Stimulated activated CD8-positive, alpha-beta memory T cell treated with anti-CD3 and anti-CD28 coated beads, Interleukin-12 subunit alpha, Interleukin-12 subunit beta, amount 100 ng/mL, for 4 hours (primary cell): Measurements from ENCODE around the gene PRR20G.

Experiments used
- DNase-seq: peaks from one replicate; pipeline ENCODE4 v3.0.0-alpha.2; 2020; ENCODE audit warnings: low read depth

PRR20G gene

DNA sequence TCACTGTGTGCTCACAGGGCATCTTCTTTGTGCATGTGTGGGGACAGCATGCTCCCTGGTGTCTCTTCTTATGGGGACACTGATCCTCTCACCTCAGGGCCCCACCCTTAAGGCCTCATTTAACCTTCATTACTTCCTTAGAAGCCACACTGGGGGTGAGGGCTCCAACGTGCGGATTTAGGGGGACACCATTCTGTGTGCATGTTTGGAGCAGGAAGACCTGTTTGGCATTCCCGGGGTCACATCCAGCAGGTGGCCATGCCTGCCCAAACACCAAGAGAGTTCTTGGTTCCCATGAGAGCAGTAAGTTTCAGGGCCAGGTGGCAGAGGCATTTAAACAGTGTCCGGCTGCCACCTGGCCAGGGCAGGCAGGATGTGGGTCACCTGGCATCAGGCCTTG, 24.8 kb downstream of the PRR20G start:
- DNase-seq, result no peak

DNA sequence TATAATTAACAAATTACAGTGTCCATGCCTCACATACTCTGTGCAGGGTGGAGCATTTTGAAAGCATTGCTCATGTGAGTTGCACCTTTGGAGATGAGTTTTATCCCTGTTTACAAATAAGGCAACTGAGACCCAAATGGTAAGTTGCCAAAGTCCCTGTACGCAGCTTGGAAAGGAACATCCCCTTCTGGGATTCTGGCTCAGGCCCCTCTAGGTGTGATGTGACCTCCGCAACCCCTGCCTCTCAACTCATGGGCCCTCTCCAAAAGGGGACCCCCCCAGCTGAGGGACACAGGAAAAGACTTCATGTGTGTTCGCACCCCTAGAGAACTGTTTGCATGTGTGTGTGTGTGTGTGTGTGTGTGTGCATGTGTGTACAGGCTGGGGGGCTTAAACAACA, 25.3 kb downstream of the PRR20G start:
- DNase-seq, result no peak

DNA sequence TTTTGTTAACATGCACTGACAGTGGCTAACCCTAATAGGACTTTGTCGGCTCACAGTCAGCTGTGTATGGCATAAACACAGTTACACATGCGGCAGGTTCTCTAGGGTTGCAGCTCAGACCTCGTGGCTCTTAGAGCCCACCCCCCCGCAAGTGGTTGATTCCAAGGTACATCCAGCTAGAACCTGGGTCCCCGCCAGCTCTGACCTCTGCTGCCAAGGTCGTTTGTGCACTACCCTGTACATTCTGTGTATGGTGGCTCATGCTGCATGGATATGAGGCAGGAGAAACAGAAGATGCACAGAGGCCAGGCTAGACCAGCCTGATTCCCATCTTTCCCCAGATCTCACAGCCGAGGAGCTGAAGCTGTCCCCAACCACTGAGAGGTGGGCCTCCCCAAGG, 25.9 kb downstream of the PRR20G start:
- DNase-seq, result no peak

DNA sequence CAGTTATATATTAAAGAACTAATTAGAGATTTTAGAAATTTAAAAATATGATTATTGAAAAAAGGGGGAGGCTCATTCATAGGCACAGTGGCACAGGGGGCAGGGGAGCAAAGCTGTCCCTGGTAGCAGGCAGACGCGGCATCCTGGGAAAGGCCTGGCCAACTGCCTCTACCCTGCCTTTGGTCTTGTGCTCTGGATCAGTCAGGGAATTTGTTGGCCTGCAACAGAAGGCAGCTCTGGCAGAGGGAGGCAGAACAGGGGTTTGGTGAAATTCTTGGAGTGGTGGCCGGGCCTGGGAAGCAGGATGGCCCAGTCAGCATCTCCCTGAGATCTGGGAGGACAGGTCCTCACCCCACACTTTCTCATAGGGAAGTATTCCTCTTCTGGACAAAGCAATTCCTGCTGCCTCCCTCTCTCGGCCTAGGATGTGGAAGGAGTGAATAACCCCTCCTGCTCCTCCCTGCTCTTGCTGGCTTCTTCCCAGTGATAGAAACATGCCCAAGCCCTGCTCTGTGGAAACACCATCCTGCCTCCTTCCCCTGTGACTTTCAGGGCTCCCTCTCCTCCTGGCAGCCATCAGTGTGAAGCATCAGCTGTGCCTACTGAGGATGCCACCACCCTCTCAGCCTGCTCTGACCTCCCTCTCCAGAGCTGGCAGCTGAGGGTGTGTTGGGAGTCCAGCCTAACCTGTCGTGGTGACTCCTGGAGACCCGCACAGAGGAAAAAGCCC, 26.9 kb downstream of the PRR20G start:
- DNase-seq, result no peak

DNA sequence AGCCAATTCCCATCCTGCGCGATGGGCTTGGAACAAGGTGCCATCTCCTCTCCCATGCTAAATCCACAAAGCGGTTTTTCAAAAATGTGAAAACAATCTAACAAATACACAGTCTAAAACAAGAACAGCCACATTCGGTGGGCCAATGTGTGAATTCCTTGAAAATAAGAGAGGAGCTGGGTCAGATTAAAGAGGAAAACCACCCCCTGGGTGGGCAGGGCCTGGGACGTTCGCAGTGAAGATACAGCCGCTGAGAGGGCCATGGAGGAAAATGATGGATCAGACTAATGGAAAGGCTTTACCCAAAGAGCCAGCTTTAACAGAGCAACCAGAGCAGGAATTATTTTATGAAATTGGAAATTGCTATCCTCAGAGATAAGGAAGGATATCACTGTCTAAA, 27.4 kb downstream of the PRR20G start:
- DNase-seq, result no peak

DNA sequence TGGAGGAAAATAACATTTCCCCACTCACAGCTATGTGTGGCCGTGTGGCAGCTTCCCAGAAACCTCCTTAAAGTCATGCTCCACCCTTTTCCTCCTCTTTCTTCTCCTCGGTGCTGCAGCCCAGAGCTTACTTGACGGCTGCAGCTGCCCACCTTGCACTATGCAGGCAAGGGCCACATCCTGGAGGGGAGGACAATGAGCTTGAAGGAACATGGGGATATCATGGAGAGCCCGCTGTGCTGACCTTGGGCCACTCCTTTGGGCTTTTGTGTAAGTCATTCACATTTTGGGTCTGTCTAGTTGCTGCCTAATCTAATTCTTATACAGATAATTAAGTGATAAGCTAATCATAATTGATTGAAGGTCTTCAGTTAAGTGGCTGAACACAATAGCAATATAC, 28.0 kb downstream of the PRR20G start:
- no peak for DNase-seq

DNA sequence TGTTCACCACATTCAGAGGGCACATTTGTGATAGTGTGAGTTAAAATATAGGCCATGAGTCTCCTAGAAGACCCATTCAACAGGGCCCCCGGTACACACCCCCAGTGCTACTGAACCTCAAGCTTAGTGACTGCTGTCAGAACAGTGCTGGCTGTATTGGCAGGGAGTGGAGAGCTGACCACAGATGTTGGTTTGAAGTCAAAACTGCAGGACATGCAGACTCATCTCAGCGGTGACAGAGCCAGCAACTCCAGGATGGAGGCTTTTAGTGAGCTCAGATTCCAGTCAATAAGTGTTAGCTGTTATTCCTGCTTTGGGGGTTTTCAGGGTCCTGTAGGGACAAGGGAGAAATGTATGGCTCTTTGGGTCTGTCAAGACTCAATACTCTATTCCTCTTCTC, 29.1 kb downstream of the PRR20G start:
- no peak for DNase-seq

DNA sequence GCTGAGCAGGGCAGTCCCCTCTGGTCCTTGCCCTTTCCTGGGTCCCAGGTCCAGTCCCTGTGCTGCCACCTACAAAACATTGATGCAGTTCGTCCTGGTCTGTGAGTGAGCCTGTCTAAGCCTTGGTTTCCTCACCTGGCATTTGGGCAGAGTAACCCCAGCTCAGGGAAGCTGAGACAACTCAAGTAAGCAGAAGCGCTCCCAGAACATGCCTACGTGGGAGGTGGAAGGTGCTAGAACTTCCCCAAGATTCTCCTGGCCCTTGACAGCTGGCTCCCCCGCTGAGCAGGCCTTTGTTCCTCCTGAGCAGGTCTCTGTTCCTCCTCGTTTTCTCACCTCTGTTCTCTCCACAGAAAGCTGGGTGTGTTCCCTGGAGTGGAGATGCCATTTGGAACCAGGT, 30.5 kb downstream of the PRR20G start:
- DNase-seq, result no peak

DNA sequence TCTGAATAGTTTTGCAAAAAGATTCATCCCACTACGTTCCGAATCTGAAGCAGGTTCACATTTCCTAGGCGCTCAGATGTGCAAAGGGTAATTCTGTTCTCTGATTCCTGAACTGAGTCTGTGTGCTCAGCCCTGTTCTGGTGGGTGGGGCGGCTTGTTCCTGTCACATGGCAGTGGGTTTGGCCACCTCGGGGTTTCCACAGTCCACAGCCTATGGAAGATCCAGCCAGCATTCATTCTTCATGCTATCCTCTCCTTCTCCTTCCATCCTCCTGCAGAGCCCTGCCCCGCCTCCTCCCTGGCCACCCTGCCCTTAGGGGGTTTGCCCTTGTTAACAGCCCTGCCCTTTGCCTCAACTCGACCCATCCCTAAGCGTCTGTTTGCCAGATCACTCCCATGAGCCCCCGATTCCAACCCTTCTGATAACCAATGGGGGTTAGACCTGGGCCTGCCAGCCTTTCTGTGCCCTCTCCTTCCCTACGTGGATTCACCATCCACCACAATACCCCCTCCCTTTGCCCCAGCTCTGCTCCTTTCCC, 31.0 kb downstream of the PRR20G start:
- DNase-seq, result no peak

DNA sequence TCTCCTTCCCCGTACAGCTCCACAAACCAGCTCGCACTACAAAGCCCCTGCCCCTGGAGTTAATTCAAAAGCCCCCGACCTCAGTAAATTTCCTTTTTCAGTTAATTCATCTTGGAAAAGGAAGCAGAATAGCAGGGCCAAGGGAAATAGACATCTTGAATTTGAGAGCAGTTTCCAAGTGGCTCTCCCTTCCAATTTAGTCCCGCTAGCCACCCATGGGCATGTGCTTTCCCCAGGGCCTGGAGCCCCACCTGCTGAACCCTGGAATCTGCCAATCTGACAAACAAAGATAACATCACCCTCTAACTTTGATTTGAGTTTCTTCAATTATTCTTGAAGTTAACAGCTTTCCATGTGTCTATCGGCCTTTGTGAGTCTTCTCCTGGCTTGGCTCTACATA, 31.7 kb downstream of the PRR20G start:
- DNase-seq, result no peak

DNA sequence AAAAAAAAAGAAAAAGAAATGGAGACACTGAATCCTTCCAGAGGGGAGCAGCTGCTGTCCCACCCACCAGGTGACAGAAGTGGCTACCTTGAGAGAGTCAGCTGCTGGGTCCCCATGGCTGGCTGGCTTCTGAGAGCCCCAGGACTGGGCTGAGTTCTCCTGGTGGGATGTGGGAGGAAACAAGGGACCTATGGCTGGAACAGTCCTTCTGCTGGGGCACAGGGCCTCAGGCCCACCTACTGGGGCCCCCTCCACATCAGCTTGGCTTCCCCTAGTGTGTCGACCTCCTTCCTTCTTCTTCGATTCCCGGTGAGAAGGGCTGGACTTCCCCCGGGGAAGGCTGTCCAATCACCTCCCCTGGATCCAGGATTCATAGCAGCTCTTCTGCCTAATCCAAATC, 32.3 kb downstream of the PRR20G start:
- DNase-seq, result no peak

DNA sequence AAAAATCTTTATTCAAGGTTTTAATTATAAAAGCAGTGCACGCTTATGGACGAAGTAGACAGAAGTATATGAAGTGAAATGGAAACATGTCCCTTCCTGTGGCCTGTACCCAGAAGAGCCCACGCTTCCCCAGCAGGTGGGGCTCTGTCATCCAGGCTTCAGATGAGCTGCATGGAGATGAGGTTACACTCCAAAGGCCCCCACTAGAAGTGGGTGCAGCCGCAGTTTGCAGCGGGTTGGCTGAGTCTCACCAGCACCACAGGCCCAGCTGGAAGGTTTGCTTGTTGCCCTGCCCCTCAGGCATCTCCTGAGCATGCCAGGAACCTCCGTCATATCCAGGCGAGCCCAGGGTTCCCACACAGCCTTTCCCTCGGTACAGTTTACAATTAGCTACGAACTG, 33.1 kb downstream of the PRR20G start:
- no peak for DNase-seq

DNA sequence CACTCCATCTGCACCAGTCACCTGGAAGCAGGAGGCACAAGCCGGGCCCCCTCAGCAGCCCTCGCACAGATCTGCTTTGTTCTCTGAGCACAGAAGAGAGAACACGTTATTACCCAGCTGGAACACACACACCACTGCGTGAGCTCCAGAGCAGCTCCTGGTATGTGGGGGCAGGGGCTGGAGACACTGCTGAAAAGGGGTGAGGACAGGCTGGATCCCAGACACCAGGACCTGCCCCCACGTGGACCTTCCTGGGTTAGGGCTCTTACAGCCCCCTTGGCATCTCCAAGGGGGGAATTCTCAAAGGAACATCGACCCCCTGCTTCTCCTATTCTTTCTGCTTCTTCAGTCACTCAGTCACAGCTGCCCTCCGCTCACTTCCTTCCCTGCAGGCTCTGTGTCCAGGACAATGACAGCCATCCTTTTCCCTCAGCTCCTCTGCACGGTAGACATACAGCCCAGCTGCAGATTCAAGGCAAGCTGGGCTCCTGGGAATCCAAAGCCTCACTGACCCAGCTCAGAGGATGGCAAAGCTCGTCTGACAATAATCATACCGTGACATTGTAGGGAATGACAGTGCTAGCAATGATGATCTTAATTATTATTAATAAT, 33.7 kb downstream of the PRR20G start:
- DNase-seq, result no peak

DNA sequence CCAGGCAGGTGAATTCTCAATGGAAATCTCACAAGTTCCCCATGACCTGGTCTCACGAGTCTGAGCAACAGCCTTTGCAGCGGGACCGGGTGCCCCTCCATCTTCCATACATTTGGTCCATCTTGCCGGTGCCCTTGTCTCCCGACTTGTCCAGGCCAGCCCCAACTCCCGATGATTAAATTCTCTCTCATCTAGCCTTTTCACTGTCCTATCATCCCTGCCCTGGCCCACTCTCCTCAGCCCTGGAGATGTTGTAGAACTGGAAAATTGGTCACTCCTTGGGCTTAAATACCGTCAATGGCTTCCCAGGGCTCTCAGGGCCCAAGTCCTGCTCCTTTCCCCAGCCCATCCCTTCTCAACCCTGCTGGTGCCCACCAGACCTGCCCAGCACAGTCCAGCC, 34.4 kb downstream of the PRR20G start:
- DNase-seq, result no peak

DNA sequence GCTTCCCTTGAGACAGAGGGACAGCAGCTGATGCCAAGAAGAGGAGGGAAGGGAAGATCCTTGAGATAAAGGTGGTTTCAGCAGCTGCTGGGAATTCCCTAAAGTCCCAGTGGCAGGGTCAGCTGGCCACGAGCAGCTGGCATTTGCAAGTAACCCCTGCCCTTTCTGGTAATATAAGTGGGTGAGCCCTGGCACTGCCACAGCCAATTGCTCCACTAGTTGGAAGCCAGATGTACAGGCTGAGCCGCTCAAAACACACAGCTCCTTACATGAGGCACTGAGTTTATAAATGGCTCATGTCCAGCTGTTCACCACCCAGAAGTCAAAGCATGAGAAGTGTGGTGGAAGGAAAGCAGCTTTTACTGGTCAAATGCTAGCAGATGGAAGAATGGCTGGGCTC, 35.4 kb downstream of the PRR20G start:
- no peak for DNase-seq

DNA sequence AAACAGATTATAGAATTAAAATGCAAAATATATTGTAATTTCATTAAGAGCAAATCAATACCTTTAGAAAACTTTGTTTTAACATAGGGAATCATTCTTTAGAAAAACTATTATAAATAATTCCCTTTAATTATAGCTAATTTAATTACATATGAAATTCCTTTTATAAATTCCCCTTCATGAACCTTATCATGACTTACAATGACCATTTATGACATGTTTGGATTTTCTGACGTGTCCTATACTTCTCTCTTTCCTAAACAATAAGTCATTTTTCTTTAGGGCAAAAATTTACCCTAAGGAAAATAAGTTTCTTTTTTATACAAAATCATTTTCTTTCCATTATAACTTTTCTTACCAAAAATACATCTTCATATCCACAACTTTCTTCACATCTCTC, 37.8 kb downstream of the PRR20G start:
- no peak for DNase-seq

DNA sequence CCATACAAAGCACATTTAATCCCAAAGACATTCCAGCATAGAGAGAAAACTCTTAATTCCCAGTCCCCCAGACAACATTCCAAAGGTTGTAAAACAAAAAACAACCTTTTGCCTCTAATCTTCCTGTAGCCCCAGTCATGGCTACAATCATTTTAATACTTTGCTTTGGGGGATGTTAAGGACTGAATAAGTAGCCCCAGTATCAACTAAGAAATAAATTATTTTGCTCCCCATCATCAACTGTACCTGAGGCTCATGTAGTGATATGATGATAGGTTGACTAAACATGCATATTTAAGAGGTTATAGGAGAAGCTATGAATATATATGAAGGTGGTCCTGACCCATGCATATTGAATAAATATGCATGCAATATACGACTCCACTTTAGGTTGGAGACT, 40.6 kb downstream of the PRR20G start:
- DNase-seq, result no peak

DNA sequence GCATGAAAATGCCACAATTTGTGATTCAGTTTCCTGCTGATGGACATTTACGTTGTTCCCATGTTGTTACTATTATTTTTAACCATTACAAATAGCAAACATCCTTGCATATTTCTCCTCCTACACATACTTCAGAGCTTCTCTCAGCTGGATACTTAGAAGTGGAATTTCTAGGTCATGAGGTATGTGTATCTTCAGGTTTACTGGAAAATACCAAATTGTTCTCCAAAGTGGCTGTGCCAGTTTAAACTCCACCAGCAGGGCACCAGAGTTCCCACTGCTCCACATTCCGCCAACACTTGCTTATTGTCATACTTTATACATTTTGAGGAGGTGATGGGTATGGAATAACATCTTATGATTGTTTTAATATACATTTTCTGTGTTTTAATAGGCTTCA, 49.2 kb downstream of the PRR20G start:
- DNase-seq, result no peak

DNA sequence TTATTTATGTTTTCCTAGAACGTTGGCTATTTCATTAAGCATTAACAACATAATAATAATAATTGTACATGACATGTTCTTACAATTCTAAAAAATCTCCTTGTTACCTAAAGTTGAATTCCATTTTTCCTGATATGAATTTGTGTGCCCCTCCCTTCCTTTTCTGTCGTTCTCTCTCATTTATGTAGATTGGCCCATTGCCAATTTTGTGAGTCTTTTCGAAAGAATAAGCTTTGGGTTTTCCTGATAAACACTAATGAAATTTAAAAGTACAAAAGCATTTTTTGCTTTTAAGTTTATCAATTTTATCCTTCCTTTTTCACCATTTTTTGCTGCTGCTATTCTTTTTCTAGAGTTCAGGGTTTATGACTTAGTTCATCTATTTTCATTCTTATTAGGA, 50.0 kb downstream of the PRR20G start:
- DNase-seq, result no peak

DNA sequence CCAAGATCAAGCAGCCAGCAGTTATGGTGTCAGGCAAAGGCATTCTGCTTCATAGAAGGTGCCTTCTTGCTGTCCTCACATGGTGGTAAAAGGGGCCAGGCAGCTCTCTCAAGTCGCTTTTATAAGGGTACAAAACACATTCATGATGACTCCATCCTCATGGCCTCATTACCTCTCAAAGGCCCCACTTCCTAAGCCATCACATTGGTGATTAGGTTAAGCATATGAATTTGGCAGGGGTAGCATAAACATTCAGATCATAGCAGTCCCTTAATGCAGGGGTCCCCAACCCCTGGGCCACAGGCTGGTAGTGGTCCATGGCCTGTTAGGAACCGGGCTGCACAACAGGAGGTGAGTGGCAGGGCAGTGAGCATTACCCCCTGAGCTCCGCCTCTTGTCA, 52.1 kb downstream of the PRR20G start:
- DNase-seq, result no peak

DNA sequence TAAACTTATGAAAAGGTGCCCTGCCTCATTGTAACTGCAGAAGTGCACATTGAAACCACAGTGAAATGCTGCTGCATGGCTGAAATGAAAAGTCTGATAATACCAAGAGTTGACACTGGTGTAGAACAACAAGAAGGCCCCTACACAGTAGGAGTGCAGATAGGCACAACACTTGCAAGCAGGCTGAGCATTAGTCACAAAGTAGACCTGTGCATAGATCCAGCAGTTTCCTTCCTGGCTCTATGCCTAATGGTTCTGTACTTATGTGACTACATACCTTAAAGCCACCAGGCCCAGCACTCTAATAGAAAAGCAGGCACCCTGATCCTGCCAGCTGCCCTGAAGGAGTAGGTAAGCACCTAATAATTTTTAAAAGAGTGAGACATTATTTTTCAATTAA, 53.1 kb downstream of the PRR20G start:
- DNase-seq, result no peak
